ENCODE results near the gene DHX32.

DNA sequence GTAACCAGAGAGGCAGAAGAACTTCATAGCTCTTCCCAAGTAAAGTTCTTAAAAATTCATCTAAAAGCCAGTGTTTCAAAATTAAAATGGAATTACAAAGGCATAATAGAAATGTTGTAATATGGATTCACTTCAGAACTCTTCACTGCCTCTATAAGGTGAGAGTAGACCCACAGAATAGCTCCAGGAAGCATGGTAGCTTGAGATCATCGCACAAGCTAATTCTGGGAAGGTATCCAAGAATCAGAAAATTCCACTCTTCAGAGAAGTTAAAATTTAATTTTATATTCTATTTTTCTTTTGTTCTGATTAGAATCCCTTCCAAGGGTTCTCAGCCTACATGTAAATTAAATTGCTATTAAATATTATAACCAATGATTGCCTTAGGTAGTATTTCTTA, 1.5 kb upstream of the DHX32 start:
- TF ChIP-seq CTCF (IDR thresholded peaks at IDR 0.05 in 4 of 5, conservative IDR thresholded peaks at IDR 0.05 in 1 of 5): no peak
- no peak for TF ChIP-seq POLR2A (IDR thresholded peaks at IDR 0.05)

All from gastrocnemius medialis (tissue), 4 donors.